ENCODE data around the gene DPH2.

DPH2 gene

GRCh38 chr1:43969746-43970466 lies at the start of gene DPH2:
Gene DPH2, plus strand, starts transcription at chr1:43970010. Its CDS starts 166 bp downstream, at chr1:43970176.
- DNase-seq (ENCODE audit: low read depth), result peak; percentile 98

- DNase-seq (ENCODE audit: low read depth), result no peak
Measured at GRCh38 chr1:43921022-43921421, 48.8 kb upstream of the DPH2 start.

- peak; percentile 44 for DNase-seq (ENCODE audit: low read depth)
Measured at GRCh38 chr1:43924516-43924915, 45.3 kb upstream of the DPH2 start.

GRCh38 chr1:43925846-43926245 lies 44.0 kb upstream of the DPH2 start:
- DNase-seq (ENCODE audit: low read depth), result no peak

- DNase-seq (ENCODE audit: low read depth), result no peak
Measured at GRCh38 chr1:43930168-43930948, 39.5 kb upstream of the DPH2 start.

- DNase-seq (ENCODE audit: low read depth), result no peak
Measured at GRCh38 chr1:43930949-43931275, 38.9 kb upstream of the DPH2 start.

- no peak for DNase-seq (ENCODE audit: low read depth)
Measured at GRCh38 chr1:43931711-43932660, 37.8 kb upstream of the DPH2 start.

- DNase-seq (ENCODE audit: low read depth), result peak; percentile 81
Measured at GRCh38 chr1:43932786-43933385, 36.9 kb upstream of the DPH2 start.

GRCh38 chr1:43933386-43934100 lies 36.3 kb upstream of the DPH2 start, which contains the start of gene ARTN:
Gene ARTN, plus strand, starts transcription at chr1:43933801. Its CDS starts 1,856 bp downstream, at chr1:43935657.
- peak; percentile 42 for DNase-seq (ENCODE audit: low read depth)

- DNase-seq (ENCODE audit: low read depth), result peak; percentile 64
Measured at GRCh38 chr1:43934101-43934985, 35.5 kb upstream of the DPH2 start.

- DNase-seq (ENCODE audit: low read depth), result no peak
Measured at GRCh38 chr1:43934986-43935324, 34.9 kb upstream of the DPH2 start.

GRCh38 chr1:43935711-43936427 lies 33.9 kb upstream of the DPH2 start:
- DNase-seq (ENCODE audit: low read depth), result no peak

- DNase-seq (ENCODE audit: low read depth), result peak; percentile 50
Measured at GRCh38 chr1:43936431-43937151, 33.2 kb upstream of the DPH2 start.

- DNase-seq (ENCODE audit: low read depth), result no peak
Measured at GRCh38 chr1:43937179-43937865, 32.5 kb upstream of the DPH2 start.

- no peak for DNase-seq (ENCODE audit: low read depth)
Measured at GRCh38 chr1:43938383-43938782, 31.4 kb upstream of the DPH2 start.

- no peak for DNase-seq (ENCODE audit: low read depth)
Measured at GRCh38 chr1:43938892-43939587, 30.8 kb upstream of the DPH2 start.

- DNase-seq (ENCODE audit: low read depth), result no peak
Measured at GRCh38 chr1:43942411-43942810, 27.4 kb upstream of the DPH2 start.

- no peak for DNase-seq (ENCODE audit: low read depth)
Measured at GRCh38 chr1:43944860-43945259, 24.9 kb upstream of the DPH2 start.

All from EH (cell line).